H9 (cell line): ENCODE results near the gene DCAF17. TPM values are rescaled to one million over a fixed set of nuclear protein-coding genes. Genes with fewer than 3 reads are reported as not detected.

ENCODE experiments used
- DNase-seq: peaks from one replicate; pipeline ENCODE4 v3.0.0-alpha.2; 2017
- H2AFZ ChIP-seq: one replicate; pipeline ENCODE4 v1.6.1; 2013; ENCODE audit warnings: mild to moderate bottlenecking, low read length, control low read depth, moderate library complexity
- H2AK5ac ChIP-seq: 2 replicates; pipeline ENCODE4 v1.6.1; 2013; ENCODE audit warnings: low read length, control low read depth, mixed read lengths; ENCODE audit not compliant: insufficient read length
- H2BK120ac ChIP-seq: one replicate; pipeline ENCODE4 v1.6.1; 2013; ENCODE audit warnings: low read depth, mild to moderate bottlenecking, low read length, control low read depth, inconsistent platforms; ENCODE audit not compliant: poor library complexity, severe bottlenecking
- H2BK12ac ChIP-seq: 2 replicates; pipeline ENCODE4 v1.6.1; 2013; ENCODE audit warnings: low read length, control low read depth, mixed read lengths, low read depth; ENCODE audit not compliant: insufficient read length
- H2BK15ac ChIP-seq: 2 replicates; pipeline ENCODE4 v1.6.1; 2013; ENCODE audit warnings: low read depth, low read length, control low read depth
- H2BK20ac ChIP-seq: one replicate; pipeline ENCODE4 v1.6.1; 2013; ENCODE audit warnings: low read depth, mild to moderate bottlenecking, low read length, control low read depth, inconsistent platforms; ENCODE audit not compliant: poor library complexity, severe bottlenecking
- H2BK5ac ChIP-seq: 2 replicates; pipeline ENCODE4 v1.6.1; 2013; ENCODE audit warnings: low read length, control low read depth, mixed read lengths; ENCODE audit not compliant: insufficient read length
- H3K14ac ChIP-seq: 2 replicates; pipeline ENCODE4 v1.6.1; 2013; ENCODE audit warnings: low read length, control low read depth; ENCODE audit not compliant: insufficient read depth
- H3K18ac ChIP-seq: 2 replicates; pipeline ENCODE4 v1.6.1; 2013; ENCODE audit warnings: low read depth, mild to moderate bottlenecking, mixed read lengths, low read length, control low read depth; ENCODE audit not compliant: insufficient read length
- H3K23ac ChIP-seq: 2 replicates; pipeline ENCODE4 v1.6.1; 2013; ENCODE audit warnings: low read length, control low read depth, mixed read lengths, low read depth; ENCODE audit not compliant: insufficient read length
- H3K23me2 ChIP-seq: 2 replicates; pipeline ENCODE4 v1.6.1; 2013; ENCODE audit warnings: low read depth, mild to moderate bottlenecking, mixed read lengths, low read length, control low read depth; ENCODE audit not compliant: insufficient read length, poor library complexity, severe bottlenecking
- H3K27ac ChIP-seq: 2 replicates; pipeline ENCODE4 v1.5.1; 2013; ENCODE audit warnings: low read length, control low read depth, mixed read lengths, low read depth; ENCODE audit not compliant: insufficient read length
- H3K27me3 ChIP-seq: 2 replicates; pipeline ENCODE4 v1.6.1; 2013; ENCODE audit warnings: low read length, control low read depth, inconsistent platforms; ENCODE audit not compliant: insufficient read depth
- H3K4ac ChIP-seq: 2 replicates; pipeline ENCODE4 v1.6.1; 2013; ENCODE audit warnings: low read depth, mild to moderate bottlenecking, control low read depth, inconsistent platforms, low read length, moderate library complexity
- H3K4me1 ChIP-seq: 2 replicates; pipeline ENCODE4 v1.6.1; 2013; ENCODE audit warnings: low read length, control low read depth, inconsistent platforms; ENCODE audit not compliant: insufficient read depth
- H3K4me2 ChIP-seq: 2 replicates; pipeline ENCODE4 v1.6.1; 2013; ENCODE audit warnings: low read length, control low read depth, mixed read lengths; ENCODE audit not compliant: insufficient read length, insufficient read depth
- H3K56ac ChIP-seq: 2 replicates; pipeline ENCODE4 v1.6.1; 2013; ENCODE audit warnings: low read depth, mild to moderate bottlenecking, mixed read lengths, low read length, control low read depth; ENCODE audit not compliant: insufficient read length
- H3K79me1 ChIP-seq: 2 replicates; pipeline ENCODE4 v1.6.1; 2013; ENCODE audit warnings: low read depth, mild to moderate bottlenecking, moderate library complexity, low read length, control low read depth, inconsistent platforms; ENCODE audit not compliant: insufficient read depth, poor library complexity, severe bottlenecking
- H3K79me2 ChIP-seq: 2 replicates; pipeline ENCODE4 v1.6.1; 2013; ENCODE audit warnings: low read length, control low read depth, inconsistent platforms; ENCODE audit not compliant: insufficient read depth
- H3K9ac ChIP-seq: 2 replicates; pipeline ENCODE4 v1.6.1; 2013; ENCODE audit warnings: low read length, control low read depth, mixed read lengths; ENCODE audit not compliant: insufficient read length; ENCODE audit errors: extremely low read depth
- H3K9me3 ChIP-seq: one replicate; pipeline ENCODE4 v1.6.1; 2013; ENCODE audit warnings: low read depth, low read length, inconsistent platforms; ENCODE audit not compliant: control insufficient read depth
- H3T11ph ChIP-seq: one replicate; pipeline ENCODE4 v1.6.1; 2013; ENCODE audit warnings: mild to moderate bottlenecking, low read length, control low read depth, inconsistent platforms
- H4K20me1 ChIP-seq: one replicate; pipeline ENCODE4 v1.6.1; 2013; ENCODE audit not compliant: control insufficient read depth, insufficient read length, insufficient read depth
- H4K5ac ChIP-seq: 2 replicates; pipeline ENCODE4 v1.6.1; 2013; ENCODE audit warnings: low read depth, mild to moderate bottlenecking, mixed read lengths, low read length, control low read depth; ENCODE audit not compliant: insufficient read length
- H4K8ac ChIP-seq: replicated peaks from 2 replicates; pipeline ENCODE4 v1.6.1; 2013; ENCODE audit warnings: low read length, control low read depth, mixed read lengths, low read depth; ENCODE audit not compliant: insufficient read length
- H4K91ac ChIP-seq: 2 replicates; pipeline ENCODE4 v1.6.1; 2013; ENCODE audit warnings: low read depth, mild to moderate bottlenecking, moderate library complexity, mixed read lengths, low read length, control low read depth; ENCODE audit not compliant: insufficient read length
- H3K27ac Mint-ChIP-seq, 3 experiments: 2 replicates in 2 of 3; 3 replicates in 1 of 3; pipeline ENCODE4 v1.8.0; 2020 to 2021; ENCODE audit warnings: mixed read lengths in 3 of 3, mild to moderate bottlenecking in 1 of 3, moderate library complexity in 1 of 3
- H3K27me3 Mint-ChIP-seq: 2 replicates; pipeline ENCODE4 v1.8.0; 2021; ENCODE audit warnings: low read depth, mild to moderate bottlenecking, moderate library complexity, mixed read lengths
- H3K36me3 Mint-ChIP-seq, 3 experiments: 2 replicates in 2 of 3; 3 replicates in 1 of 3; pipeline ENCODE4 v1.8.0; 2020 to 2021; ENCODE audit warnings: low read depth in 3 of 3, mixed read lengths in 3 of 3; ENCODE audit not compliant: insufficient read depth in 1 of 3
- H3K4me1 Mint-ChIP-seq, 2 experiments: 2 replicates each; pipeline ENCODE4 v1.8.0; 2020; ENCODE audit warnings: mixed read lengths in 2 of 2
- H3K4me3 Mint-ChIP-seq, 2 experiments: 2 replicates in 1 of 2; 3 replicates in 1 of 2; pipeline ENCODE4 v1.8.0; 2020 to 2021; ENCODE audit warnings: mild to moderate bottlenecking in 2 of 2, mixed read lengths in 2 of 2, moderate library complexity in 1 of 2
- H3K9me3 Mint-ChIP-seq, 2 experiments: 2 replicates in 1 of 2; 3 replicates in 1 of 2; pipeline ENCODE4 v1.8.0; 2020; ENCODE audit warnings: mild to moderate bottlenecking in 2 of 2, mixed read lengths in 2 of 2, moderate library complexity in 1 of 2
- total RNA-seq: library from RNA; stranded (reverse); gene quantifications from 2 replicates; pipeline ENCODE4 v1.2.1, GENCODE V29; 2021
- TF ChIP-seq, protein P1 (sequence below): fragments of 200-600 bp; sonication (generic); conservative IDR thresholded peaks from 3 replicates; pipeline ENCODE4 v1.8.0; 2021; ENCODE audit warnings: antibody characterized with exemption, mild to moderate bottlenecking

Gene DCAF17
- total RNA-seq, 1 experiment from 2014 or later = 28.1 TPM

DNA sequence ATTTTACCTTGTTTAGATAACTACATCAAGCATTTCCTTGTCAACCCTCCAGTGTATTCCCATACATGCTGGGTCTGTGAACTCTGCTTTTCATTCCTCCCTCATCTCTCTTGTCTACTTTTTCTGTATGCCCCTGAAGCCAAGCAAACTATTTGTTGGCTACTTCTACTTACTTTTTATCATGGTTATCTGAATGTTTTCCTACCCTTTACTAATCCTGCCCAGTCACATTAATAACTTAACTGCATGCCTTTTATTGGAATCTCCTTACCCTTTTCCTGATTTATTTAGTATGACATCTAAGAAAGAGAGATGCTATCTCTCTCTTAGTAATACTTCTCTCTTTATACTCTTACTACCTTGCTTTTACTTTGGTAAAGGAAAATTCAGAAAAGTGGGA lies 17.0 kb downstream of the DCAF17 start:
- no peaks in the 10 kb centered on the region for H3K27me3 ChIP-seq
- no peak overlapping the region for H4K8ac ChIP-seq
- Mint-ChIP-seq H3K4me1 (peaks cover 3% of the 10 kb centered on the region in 2 experiments; a peak in 2 of 4 replicates), H3K36me3 (peaks cover 31 to 81% (median 79%) of the 10 kb centered on the region in 3 experiments), H3K27ac (no peak overlapping the region), H3K9me3 (peaks cover 4 to 5% of the 10 kb centered on the region in 2 experiments; a peak in 1 of 5 replicates), H3K27me3 (no peaks in the 10 kb centered on the region), H3K4me3 (no peak overlapping the region)
- no peak overlapping the region for H3K18ac ChIP-seq
- H3K56ac ChIP-seq = no peak overlapping the region
- H3K14ac ChIP-seq = no peak overlapping the region
- H2BK12ac ChIP-seq = no peak overlapping the region
- H4K20me1 ChIP-seq = no peaks in the 10 kb centered on the region
- TF ChIP-seq, protein P1, sequence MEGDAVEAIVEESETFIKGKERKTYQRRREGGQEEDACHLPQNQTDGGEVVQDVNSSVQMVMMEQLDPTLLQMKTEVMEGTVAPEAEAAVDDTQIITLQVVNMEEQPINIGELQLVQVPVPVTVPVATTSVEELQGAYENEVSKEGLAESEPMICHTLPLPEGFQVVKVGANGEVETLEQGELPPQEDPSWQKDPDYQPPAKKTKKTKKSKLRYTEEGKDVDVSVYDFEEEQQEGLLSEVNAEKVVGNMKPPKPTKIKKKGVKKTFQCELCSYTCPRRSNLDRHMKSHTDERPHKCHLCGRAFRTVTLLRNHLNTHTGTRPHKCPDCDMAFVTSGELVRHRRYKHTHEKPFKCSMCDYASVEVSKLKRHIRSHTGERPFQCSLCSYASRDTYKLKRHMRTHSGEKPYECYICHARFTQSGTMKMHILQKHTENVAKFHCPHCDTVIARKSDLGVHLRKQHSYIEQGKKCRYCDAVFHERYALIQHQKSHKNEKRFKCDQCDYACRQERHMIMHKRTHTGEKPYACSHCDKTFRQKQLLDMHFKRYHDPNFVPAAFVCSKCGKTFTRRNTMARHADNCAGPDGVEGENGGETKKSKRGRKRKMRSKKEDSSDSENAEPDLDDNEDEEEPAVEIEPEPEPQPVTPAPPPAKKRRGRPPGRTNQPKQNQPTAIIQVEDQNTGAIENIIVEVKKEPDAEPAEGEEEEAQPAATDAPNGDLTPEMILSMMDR = no peak
- H4K5ac ChIP-seq = no peak overlapping the region
- H2BK5ac ChIP-seq = no peak overlapping the region
- H2AK5ac ChIP-seq = no peak overlapping the region
- H2BK120ac ChIP-seq = no peak overlapping the region
- H3K79me1 ChIP-seq = no peaks in the 10 kb centered on the region
- H3K23ac ChIP-seq = no peak overlapping the region
- H3T11ph ChIP-seq = no peak overlapping the region
- H3K9me3 ChIP-seq = no peaks in the 10 kb centered on the region
- H4K91ac ChIP-seq = no peak overlapping the region
- H3K4me1 ChIP-seq = no peaks in the 10 kb centered on the region
- no peak overlapping the region for H3K4ac ChIP-seq
- no peak for DNase-seq
- H2BK15ac ChIP-seq = no peak overlapping the region
- H3K23me2 ChIP-seq = no peaks in the 10 kb centered on the region
- no peak overlapping the region for H2BK20ac ChIP-seq
- H3K27ac ChIP-seq = no peak overlapping the region
- H3K79me2 ChIP-seq = no peaks in the 10 kb centered on the region
- H2AFZ ChIP-seq = no peak overlapping the region
- no peak overlapping the region for H3K9ac ChIP-seq
- H3K4me2 ChIP-seq = no peak overlapping the region
